GM21526 (cell line): ENCODE data around the gene APEX2.
"Not testable (repeated sequence)": the region's sequence is repeated elsewhere in the genome, so short reads cannot be mapped to it uniquely, and the experiment has no call there.

Experiments used
- ATAC-seq: cut with Tn5 transposase; IDR thresholded peaks from one replicate; pipeline ENCODE4 v1.9.1; 2021; ENCODE audit warnings: moderate library complexity; ENCODE audit not compliant: unreplicated experiment, low FRiP score

Gene APEX2

DNA sequence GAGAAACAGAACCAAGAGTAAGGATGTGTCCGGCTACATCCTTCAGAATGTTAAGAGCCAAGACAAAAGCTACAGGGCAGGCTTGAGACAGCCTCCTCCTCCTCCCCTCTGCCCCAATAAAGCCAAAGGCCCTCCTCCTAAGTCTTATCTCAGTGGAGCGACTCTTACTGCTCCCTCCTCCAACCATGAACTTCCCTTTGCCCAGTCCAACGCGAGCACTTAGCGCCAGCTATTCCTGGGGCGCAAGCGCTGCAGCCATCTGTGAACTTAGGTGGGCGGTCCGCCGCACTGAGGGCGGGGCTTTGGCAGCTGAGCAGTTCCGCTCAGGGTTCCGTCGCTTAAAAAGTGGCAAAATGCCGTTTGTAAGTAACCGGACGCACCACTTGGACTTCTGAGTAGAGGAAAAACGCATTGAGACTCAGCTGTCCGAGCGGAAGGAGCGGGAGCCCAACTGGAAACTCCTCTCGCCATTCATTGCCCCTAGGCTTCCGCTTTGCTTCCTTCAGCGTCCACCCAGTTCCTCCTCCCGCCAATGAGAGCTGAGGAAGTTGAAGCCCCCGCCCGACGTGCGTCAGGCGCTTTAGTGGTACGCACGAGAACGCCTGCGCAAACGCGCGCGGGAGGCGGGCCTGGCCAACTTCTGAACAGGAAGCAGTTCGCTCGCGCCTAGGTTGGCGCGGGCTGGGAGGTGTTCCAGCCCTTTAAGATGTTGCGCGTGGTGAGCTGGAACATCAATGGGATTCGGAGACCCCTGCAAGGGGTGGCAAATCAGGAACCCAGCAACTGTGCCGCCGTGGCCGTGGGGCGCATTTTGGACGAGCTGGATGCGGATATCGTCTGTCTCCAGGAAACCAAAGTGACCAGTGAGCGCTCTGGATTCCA, at the start of gene APEX2:
APEX2 (plus strand) TSS at position 647 of the 882 bp plus-strand sequence; CDS start at position 707, 60 bp downstream.
- ATAC-seq = peak; percentile 89

DNA sequence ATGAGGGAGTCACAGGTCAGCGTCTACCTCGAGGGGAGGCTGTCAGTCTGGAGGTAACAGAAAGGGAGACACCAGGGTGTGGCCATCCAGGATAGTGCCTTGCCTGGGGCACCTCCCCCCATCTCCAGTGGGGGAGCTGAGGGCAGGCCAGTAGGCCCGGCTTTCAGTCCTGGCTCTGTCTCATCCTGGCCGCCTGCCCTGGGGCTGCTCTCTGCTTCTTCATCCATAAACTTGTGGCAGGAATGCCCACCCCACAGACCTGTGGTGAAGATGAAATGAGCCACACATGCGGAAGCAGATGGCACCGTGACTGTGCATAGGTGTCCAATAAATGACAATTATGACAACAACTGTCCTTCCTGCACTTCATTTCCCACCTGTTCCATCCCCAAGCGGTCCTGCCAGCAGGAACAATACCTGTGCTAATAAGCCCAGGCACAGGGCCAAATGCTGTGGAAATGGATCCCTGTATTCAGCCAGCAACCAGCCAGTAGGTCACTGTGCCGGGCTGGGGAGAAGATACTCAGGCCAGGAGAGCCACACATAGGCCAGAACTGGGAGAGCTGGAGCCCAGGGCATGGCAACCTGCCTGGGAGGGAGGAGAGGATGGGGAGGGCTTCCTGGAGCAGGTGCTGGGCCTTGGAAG, 49.3 kb upstream of the APEX2 start:
- ATAC-seq = no peak

DNA sequence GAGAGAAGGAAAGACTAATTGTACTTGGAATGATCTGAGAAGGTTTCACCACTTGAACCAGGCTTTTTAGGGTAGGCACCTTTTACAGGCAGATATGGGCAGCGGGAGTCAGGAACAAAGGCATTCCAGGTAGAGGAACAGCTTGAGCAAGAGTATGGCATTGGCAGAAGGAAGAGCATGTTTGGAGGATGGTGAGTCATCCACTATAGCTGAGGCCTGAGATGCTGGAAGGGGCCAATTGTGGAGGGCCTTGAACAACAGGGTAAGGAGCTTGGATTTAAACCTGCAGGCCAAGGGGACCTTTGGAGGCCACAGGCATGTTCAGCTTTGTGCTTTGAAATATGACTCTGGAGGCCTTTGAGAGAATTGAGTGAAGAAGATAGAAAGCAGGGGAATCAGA, 38.4 kb upstream of the APEX2 start:
- no peak for ATAC-seq

DNA sequence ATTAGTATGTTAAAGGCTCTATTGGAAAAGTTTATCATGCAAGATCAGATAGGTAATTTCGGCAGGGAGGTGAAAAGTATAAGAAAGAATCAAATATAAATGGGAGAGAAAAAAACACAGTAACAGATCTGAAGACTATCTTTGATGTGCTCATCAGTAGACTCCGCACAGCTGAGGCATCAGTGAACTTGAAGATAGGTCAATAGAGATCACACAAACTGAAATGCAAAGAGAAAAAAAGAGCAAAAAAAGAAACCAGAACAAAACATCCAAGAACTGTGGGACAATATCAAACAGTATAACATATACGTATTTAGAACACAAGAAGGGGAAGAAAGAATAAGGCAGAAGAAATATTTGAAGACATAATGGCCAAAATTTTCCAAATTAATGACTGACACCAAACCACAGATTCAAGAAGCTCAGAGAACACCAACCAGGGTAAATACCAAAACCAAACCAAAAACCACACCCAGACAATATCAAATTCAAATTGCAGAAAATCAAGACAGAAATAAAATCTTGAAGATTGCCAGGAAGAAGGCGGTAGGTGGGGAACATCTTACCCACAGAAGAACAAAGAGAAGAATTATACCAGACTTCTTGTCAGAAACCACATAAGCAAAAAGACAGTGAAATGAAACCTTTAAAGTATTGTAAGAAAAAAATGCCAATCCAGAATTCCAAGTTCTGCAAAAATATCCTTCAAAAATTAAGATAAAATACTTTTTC, 35.2 kb upstream of the APEX2 start:
- ATAC-seq = no peak

GRCh38 chrX:54977387-54977786, 22.8 kb upstream of the APEX2 start:
- no peak for ATAC-seq

GRCh38 chrX:54978448-54978847, 21.7 kb upstream of the APEX2 start:
- no peak for ATAC-seq

GRCh38 chrX:54979432-54979831, 20.7 kb upstream of the APEX2 start:
- no peak for ATAC-seq

DNA sequence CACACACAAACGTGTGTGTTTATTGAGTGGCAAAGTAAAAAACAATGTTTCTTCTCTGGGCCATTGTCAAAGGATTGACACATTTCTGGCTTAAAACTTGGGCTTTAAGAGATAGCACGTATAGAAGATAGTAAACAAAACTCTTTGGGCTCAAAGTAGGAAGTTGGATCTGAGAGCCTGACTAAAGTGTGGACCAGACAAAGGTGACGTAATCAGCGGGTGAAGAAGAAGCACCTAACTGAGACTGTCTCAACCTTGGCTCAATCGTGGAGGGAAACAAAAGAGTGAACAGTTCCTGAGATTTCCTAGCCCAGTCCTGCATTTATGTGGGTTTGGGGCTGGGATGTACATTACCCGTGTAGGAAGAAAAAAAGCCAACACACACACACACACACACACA, 19.8 kb upstream of the APEX2 start:
- no peak for ATAC-seq

DNA sequence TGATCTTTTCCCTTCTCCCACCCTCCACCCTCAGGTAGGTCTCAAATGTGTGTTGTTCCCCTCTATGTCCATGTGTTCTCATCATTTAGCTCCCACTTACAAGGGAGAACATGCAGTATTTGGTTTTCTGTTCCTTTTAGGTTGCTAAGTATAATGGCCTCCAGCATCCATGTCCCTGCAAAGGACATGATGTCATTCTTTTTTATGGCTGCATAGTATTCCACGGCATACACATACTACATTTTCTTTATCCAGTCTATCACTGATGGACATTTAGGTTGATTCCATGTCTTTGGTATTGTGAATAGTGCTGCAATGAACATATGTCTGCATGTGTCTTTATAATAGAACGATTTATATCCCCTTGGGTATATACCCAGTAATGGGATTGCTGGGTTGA, 16.9 kb upstream of the APEX2 start:
- not testable (repeated sequence) for ATAC-seq

GRCh38 chrX:54991706-54992105, 8.5 kb upstream of the APEX2 start:
- ATAC-seq = no peak

DNA sequence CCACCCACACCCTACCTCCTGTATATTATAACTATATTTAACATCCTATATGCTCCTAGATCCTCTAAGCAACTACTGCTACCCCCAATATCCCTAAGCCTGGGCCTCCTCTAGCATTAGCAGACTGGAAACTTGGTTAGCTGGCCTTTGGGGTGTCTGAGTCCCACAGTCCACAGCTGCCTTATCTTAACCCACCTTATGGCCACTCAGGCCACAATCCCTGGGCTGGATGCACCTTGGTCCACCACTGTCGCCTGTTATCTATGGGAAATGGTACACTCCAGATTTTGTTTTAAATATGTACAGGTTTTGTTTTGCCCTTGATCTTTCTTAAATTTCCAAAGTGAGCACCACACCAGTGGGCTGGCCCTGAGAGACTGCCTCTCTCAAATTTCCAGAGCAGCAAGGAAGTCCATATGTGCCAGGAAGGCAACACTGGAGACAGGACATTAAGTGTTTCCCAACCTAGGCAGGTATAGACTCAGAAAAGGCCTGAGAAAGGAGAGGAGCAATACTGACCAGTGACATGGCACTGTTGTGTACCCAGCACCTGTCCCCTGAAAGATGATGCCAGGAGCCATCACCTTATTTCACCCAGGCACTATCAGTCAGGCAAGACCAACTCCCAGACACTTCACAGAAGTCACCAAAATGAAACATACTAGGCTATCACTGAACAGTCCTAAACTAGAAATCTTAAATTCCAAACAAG, 7.1 kb upstream of the APEX2 start:
- ATAC-seq = no peak

DNA sequence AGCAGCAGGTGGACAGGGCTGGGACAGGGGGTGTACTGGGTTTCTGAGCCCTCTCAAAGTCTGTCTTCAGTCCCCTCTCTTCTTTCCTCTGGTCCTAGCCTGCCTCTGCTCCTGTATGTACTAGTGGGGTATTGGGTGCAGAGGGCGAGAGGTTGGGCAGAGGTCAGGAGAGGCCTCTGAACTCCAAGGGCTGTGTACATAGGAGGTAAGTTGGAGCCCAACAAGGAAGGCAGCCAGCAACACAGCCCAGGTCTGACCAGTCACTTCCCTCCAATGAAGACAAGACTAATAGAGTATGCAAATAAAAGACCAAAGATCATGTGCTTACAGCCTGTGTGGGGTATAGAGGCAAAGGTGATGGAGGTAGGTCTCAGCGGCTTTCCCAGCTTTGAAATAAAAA, 6.1 kb upstream of the APEX2 start, which contains the start of gene PFKFB1:
PFKFB1 (minus strand) TSS at position 90 of the 400 bp plus-strand sequence. CDS start 181 bp downstream, outside the sequence.
- no peak for ATAC-seq

DNA sequence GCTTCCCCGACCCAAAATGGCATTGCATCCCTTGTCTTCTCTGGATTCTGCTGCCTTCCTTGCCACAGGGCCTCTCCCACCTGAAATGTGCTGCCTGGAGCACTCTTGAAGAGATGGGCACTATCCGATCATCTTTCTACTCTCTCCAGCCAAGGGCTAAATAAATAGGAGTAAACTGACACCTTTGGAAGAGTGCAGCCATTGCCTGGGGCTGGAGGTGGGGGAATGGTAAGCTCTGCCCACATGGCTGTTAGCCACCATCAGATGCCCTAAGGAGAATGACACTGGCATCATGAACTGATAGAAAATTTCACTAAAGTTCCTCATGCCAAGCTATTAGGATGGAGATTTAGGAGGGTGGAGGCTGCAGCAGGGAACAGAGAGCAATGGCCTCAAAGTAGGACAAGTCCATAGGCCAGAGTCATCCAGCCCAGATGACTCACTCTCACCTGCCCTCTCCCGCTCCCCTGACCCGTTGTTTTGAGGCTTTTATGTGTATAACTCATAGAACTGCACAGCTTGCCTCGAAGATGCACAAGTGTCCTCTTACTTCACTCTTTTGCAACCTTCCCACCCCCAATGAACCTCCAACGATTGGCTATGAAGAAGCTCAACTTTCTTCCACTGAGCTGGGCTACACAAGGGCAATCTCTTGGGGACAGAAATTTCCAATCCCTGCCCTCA, 5.4 kb upstream of the APEX2 start:
- no peak for ATAC-seq

DNA sequence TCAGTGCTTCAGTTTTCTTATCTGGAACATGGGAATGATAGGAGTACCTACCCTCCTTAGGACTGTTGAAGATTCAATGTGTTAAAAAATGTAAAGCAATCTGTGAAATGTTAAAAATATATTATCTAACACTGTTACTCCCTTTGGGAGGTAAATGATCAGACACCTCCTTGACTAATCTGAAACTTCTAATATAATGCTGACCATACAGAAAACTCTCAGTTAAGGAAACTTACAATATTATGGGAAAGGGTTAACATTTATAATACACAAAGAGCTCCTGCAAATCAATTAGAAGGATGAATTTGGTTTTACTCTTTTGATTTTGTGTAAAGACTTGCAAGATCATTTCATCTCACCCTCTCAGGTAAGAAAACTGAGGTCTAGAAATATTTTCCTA, 4.5 kb upstream of the APEX2 start:
- ATAC-seq = no peak

DNA sequence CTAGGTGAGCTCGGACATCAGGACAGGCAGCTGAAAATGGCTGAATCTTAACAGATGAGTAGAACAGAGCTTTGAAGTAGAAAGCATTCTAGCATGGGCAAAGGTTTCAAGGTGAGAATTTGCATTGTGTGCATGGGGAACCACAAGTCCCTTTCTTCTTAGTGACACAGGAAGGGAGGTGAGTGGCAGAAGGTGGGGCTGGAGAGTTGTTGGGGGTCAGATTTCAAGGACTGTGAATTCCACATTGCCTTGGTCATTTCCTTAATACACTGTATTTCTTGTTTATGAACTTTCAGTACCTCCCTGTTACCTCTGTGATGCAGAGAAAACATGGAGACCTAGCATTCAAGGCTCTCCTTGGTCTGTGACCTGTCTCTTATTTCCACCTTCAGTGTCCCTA, 4.1 kb downstream of the APEX2 start:
- ATAC-seq = no peak

- ATAC-seq = no peak
These were observed 5.1 kb downstream of the APEX2 start for GRCh38 chrX:55005256-55005655.

GRCh38 chrX:55006827-55007621, 6.9 kb downstream of the APEX2 start:
- no peak for ATAC-seq

GRCh38 chrX:55007656-55008055, 7.5 kb downstream of the APEX2 start:
- no peak for ATAC-seq
